ENCODE data around the gene KMT2E. TPM values are rescaled to one million over a fixed set of nuclear protein-coding genes. Genes with fewer than 3 reads are reported as not detected.

Gene KMT2E
- total RNA-seq, 1 donor from 2014 or later: 75.6 TPM

DNA sequence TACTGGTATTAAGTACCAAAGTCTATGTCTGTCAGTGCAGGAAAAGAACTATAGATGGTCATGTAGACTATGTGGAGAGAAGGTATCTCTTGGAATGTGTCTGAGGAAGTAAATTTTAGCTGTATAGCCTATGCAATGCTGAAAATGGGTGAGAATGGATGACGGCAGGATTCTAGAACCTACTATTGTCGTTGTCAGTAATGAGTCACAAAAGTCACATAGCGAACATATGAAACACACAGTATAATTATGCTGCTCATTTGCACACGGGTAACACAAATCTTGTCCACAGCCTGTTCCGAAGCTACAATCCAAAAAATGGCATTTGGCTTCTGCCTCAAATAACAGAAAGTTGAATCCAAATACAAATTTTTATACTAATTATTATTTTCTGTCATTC lies 33.6 kb upstream of the KMT2E start:
- Mint-ChIP-seq H3K36me3 (ENCODE audit: unreplicated experiment) (peaks cover 3% of the 10 kb centered on the region), H3K9me3 (ENCODE audit: unreplicated experiment) (no peaks in the 10 kb centered on the region), H3K27ac (ENCODE audit: unreplicated experiment) (no peak overlapping the region), H3K27me3 (ENCODE audit: unreplicated experiment) (no peaks in the 10 kb centered on the region), H3K4me3 (ENCODE audit: unreplicated experiment) (no peak overlapping the region), H3K4me1 (ENCODE audit: unreplicated experiment) (peaks cover 54% of the 10 kb centered on the region)
- no peak for DNase-seq (ENCODE audit: extremely low spot score, unreplicated experiment)
- TF ChIP-seq, protein P1, sequence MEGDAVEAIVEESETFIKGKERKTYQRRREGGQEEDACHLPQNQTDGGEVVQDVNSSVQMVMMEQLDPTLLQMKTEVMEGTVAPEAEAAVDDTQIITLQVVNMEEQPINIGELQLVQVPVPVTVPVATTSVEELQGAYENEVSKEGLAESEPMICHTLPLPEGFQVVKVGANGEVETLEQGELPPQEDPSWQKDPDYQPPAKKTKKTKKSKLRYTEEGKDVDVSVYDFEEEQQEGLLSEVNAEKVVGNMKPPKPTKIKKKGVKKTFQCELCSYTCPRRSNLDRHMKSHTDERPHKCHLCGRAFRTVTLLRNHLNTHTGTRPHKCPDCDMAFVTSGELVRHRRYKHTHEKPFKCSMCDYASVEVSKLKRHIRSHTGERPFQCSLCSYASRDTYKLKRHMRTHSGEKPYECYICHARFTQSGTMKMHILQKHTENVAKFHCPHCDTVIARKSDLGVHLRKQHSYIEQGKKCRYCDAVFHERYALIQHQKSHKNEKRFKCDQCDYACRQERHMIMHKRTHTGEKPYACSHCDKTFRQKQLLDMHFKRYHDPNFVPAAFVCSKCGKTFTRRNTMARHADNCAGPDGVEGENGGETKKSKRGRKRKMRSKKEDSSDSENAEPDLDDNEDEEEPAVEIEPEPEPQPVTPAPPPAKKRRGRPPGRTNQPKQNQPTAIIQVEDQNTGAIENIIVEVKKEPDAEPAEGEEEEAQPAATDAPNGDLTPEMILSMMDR (IDR thresholded peaks at IDR 0.05): no peak

DNA sequence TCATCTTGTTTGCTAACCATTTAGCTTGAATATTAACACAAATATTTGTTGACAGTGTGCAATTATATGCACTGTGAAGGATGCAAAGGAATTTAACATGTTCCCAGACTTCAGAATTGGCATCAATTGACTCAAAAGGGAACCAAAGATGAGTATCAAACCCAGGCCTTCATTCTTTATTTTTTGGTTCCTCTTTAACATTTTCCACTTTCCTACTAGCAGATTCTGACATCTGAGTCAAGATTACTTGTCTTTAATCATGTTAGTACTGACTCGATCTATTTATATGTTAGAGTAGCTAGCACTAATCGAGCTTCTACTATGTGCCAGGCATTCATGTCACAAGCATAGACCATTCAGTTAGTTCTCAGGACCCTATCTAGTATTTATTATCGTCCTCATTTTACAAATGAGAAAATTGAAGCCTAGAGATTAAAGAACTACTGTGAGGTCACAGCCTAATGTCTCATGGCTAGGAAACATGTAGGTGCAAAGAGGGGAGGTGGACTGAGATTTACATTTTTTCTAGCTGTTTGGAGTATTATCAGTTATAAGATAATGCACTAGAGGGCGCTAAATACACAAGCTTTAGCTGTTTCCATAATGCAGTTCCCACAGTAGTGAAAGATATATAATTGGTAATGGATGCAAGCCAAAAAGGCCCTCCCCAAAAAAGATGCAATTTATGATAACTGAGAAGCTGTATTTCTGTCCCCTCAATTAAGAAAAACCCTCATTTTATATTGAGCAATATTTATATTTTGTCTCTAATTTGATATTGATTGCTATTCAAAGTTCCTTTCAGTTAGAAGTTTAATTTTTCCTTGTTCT lies 32.9 kb upstream of the KMT2E start:
- peak overlapping the region; percentile 100 for H3K27ac Mint-ChIP-seq (ENCODE audit: unreplicated experiment)
- no peak for DNase-seq (ENCODE audit: extremely low spot score, unreplicated experiment)
- H3K4me1 Mint-ChIP-seq (ENCODE audit: unreplicated experiment): peaks cover 57% of the 10 kb centered on the region
- H3K9me3 Mint-ChIP-seq (ENCODE audit: unreplicated experiment): no peaks in the 10 kb centered on the region
- peaks cover 7% of the 10 kb centered on the region for H3K36me3 Mint-ChIP-seq (ENCODE audit: unreplicated experiment)
- no peaks in the 10 kb centered on the region for H3K27me3 Mint-ChIP-seq (ENCODE audit: unreplicated experiment)
- H3K4me3 Mint-ChIP-seq (ENCODE audit: unreplicated experiment): no peak overlapping the region
- TF ChIP-seq, protein P1 (IDR thresholded peaks at IDR 0.05): peak; percentile 80

DNA sequence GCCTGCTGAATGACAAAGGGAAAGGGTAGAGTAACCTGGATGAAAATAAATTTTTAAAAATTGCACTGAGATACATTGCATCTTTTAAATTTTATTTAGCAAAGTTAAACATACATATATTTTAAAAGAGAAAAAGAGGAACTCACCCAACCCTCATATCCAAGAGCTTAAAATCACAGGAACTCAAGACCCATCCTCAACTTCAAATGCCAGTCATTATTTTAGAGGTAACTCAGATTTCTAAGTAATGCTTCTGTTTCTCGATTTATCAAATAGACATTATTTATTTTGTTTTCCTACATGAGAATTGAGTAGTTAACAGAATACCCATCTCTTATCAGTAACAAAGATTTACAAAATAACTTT lies 32.4 kb upstream of the KMT2E start:
- TF ChIP-seq, protein P1 (IDR thresholded peaks at IDR 0.05): no peak
- DNase-seq (ENCODE audit: extremely low spot score, unreplicated experiment): no peak
- Mint-ChIP-seq H3K27me3 (ENCODE audit: unreplicated experiment) (no peaks in the 10 kb centered on the region), H3K36me3 (ENCODE audit: unreplicated experiment) (peaks cover 7% of the 10 kb centered on the region), H3K4me1 (ENCODE audit: unreplicated experiment) (peaks cover 62% of the 10 kb centered on the region), H3K9me3 (ENCODE audit: unreplicated experiment) (no peaks in the 10 kb centered on the region), H3K27ac (ENCODE audit: unreplicated experiment) (peak overlapping the region; percentile 100), H3K4me3 (ENCODE audit: unreplicated experiment) (no peak overlapping the region)

DNA sequence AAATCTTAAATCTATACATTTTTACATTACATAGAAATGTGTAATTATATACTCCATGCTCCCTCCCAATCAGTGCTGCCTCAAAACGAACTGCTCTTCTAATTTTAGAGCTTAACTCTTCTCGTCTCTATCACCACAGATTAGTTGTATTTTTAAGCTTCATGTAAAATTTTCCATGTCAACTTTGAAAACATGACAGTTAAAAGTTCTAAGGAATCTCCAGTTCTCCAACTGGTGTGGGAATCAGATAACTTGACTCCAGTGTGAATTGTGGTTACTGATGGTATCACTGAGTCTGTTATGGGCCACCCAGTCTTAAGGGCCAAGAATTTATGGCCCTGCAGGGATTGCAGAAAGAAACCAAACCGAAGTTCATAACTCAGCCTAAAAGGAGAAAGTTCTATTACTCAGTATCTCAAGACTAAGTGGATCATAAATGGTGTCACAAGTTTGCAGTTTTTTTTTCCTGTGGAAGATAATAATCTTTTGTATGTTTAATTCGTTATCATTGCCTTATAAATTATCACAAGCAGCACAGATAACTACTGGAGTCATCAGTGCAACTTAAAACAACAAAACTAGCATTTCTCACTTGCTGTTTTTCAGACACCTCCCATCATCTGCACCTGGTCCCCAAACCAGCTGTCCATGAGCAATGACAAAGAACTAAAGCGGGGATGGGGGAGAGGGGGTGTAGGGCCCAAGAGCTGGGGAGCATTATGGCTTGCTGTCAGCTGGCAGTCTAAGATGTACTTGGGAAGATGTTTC lies 31.5 kb upstream of the KMT2E start:
- Mint-ChIP-seq H3K27me3 (ENCODE audit: unreplicated experiment) (no peaks in the 10 kb centered on the region), H3K36me3 (ENCODE audit: unreplicated experiment) (peaks cover 7% of the 10 kb centered on the region), H3K9me3 (ENCODE audit: unreplicated experiment) (no peaks in the 10 kb centered on the region), H3K4me1 (ENCODE audit: unreplicated experiment) (peaks cover 67% of the 10 kb centered on the region), H3K27ac (ENCODE audit: unreplicated experiment) (peak overlapping the region; percentile 100), H3K4me3 (ENCODE audit: unreplicated experiment) (peak overlapping the region; percentile 99)
- TF ChIP-seq, protein P1 (IDR thresholded peaks at IDR 0.05): no peak
- DNase-seq (ENCODE audit: extremely low spot score, unreplicated experiment): no peak

DNA sequence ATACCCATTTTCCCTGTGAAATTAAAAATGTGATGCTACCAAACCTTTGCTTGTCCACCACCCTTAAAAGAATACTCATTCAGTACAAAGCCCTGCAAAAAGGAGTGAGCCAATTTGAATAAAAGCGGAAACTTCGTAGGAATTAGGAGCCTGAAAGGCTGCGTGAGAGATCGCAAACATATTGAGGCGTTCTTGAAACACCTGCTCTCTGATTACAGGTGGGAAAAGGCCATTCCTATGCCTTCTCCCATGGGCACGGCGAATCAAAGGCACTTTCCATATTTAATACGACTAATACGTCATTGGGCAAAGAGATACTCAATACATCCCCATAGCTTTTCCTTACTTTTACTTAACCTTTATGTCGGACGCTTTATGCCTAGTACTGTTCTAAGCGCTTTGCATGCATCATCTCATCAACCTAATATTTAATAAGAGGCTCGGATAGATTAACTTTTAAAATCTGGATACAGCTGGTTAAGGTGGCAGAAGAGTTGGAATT lies 30.9 kb upstream of the KMT2E start:
- H3K4me3 Mint-ChIP-seq (ENCODE audit: unreplicated experiment): peak overlapping the region; percentile 99
- H3K27me3 Mint-ChIP-seq (ENCODE audit: unreplicated experiment): no peaks in the 10 kb centered on the region
- peak overlapping the region; percentile 100 for H3K27ac Mint-ChIP-seq (ENCODE audit: unreplicated experiment)
- TF ChIP-seq, protein P1 (IDR thresholded peaks at IDR 0.05): no peak
- H3K4me1 Mint-ChIP-seq (ENCODE audit: unreplicated experiment): peaks cover 74% of the 10 kb centered on the region
- H3K9me3 Mint-ChIP-seq (ENCODE audit: unreplicated experiment): no peaks in the 10 kb centered on the region
- H3K36me3 Mint-ChIP-seq (ENCODE audit: unreplicated experiment): peaks cover 7% of the 10 kb centered on the region
- DNase-seq (ENCODE audit: extremely low spot score, unreplicated experiment): no peak
